CD14-positive monocyte (primary cell): Measurements from ENCODE around the gene SUN3. TPM values are rescaled to one million over a fixed set of nuclear protein-coding genes. Genes with fewer than 3 reads are reported as not detected.
A peak's percentile ranks its signal among the peaks of the same experiment; 100 is the strongest.

ENCODE experiments used
- DNase-seq, 3 donors: peaks; one replicate each; pipeline ENCODE4 v3.0.0-alpha.2; 2011 to 2022
- H2AFZ ChIP-seq: 2 replicates; pipeline ENCODE4 v1.6.0; 2012; ENCODE audit warnings: mild to moderate bottlenecking, low read depth, low read length, inconsistent platforms; ENCODE audit not compliant: insufficient read depth, poor library complexity, severe bottlenecking
- H3K27ac ChIP-seq, 2 donors: 1 replicate in 1 of 2; 2 replicates in 1 of 2; pipeline ENCODE4 v1.5.1; 2012 to 2013; ENCODE audit warnings: low read length in 2 of 2, control low read depth in 1 of 2, inconsistent platforms in 1 of 2, low read depth in 1 of 2, mild to moderate bottlenecking in 1 of 2
- H3K27me3 ChIP-seq, 2 donors: one replicate each; pipeline versions ENCODE4 v1.6.0 to v1.6.1; 2011 to 2013; ENCODE audit warnings: low read length in 2 of 2; ENCODE audit not compliant: control insufficient read depth in 2 of 2, insufficient read depth in 2 of 2
- H3K36me3 ChIP-seq, 2 donors: replicated peaks in 1 of 2; 1 replicate in 1 of 2; 2 replicates in 1 of 2; pipeline versions ENCODE4 v1.5.1 to v1.6.1; 2012 to 2013; ENCODE audit warnings: low read length in 2 of 2, control low read depth in 1 of 2, inconsistent platforms in 1 of 2, mild to moderate bottlenecking in 1 of 2; ENCODE audit not compliant: insufficient read depth in 2 of 2, control insufficient read depth in 1 of 2
- H3K4me1 ChIP-seq, 2 donors: 1 replicate in 1 of 2; 2 replicates in 1 of 2; pipeline versions ENCODE4 v1.5.1 to v1.6.1; 2012 to 2013; ENCODE audit warnings: low read length in 2 of 2, control low read depth in 1 of 2, inconsistent platforms in 1 of 2, mild to moderate bottlenecking in 1 of 2, moderate library complexity in 1 of 2; ENCODE audit not compliant: insufficient read depth in 2 of 2, control insufficient read depth in 1 of 2
- H3K4me2 ChIP-seq: replicated peaks from 2 replicates; pipeline ENCODE3; 2012; ENCODE audit warnings: low read length, moderate library complexity, mild to moderate bottlenecking; ENCODE audit not compliant: poor library complexity, severe bottlenecking; ENCODE audit errors: extremely low read depth
- H3K4me3 ChIP-seq, 3 experiments: fragments of 200-600 bp in 1 of 3; sonication (generic) in 1 of 3; replicated peaks in 1 of 3; 1 replicate in 2 of 3; 2 replicates in 1 of 3; pipeline ENCODE4 v1.5.1; 2011 to 2013; ENCODE audit warnings: low read length in 3 of 3, mild to moderate bottlenecking in 3 of 3, control low read depth in 2 of 3, low read depth in 2 of 3, inconsistent platforms in 1 of 3, moderate library complexity in 1 of 3
- H3K79me2 ChIP-seq: 2 replicates; pipeline ENCODE4 v1.6.0; 2012; ENCODE audit warnings: mild to moderate bottlenecking, control low read depth, inconsistent platforms, low read length, moderate library complexity; ENCODE audit not compliant: insufficient read depth
- H3K9ac ChIP-seq: 2 replicates; pipeline ENCODE4 v1.6.0; 2017; ENCODE audit warnings: low read length, mild to moderate bottlenecking; ENCODE audit not compliant: insufficient read depth, poor library complexity, severe bottlenecking
- H3K9me3 ChIP-seq, 2 donors: replicated peaks in 1 of 2; 1 replicate in 1 of 2; 2 replicates in 1 of 2; pipeline versions ENCODE4 v1.5.1 to v1.6.1; 2012 to 2013; ENCODE audit warnings: low read length in 2 of 2, control low read depth in 1 of 2; ENCODE audit not compliant: control insufficient read depth in 1 of 2, insufficient read depth in 1 of 2
- H4K20me1 ChIP-seq: 2 replicates; pipeline ENCODE4 v1.6.0; 2012; ENCODE audit warnings: mild to moderate bottlenecking, low read length, control low read depth, moderate library complexity; ENCODE audit not compliant: insufficient read depth
- H3K27ac Mint-ChIP-seq, 7 donors: one replicate each; pipeline ENCODE4 v1.8.0; 2020; ENCODE audit warnings: mild to moderate bottlenecking in 7 of 7, mixed read lengths in 7 of 7, moderate library complexity in 6 of 7, inconsistent platforms in 2 of 7
- H3K27me3 Mint-ChIP-seq, 3 donors: one replicate each; pipeline ENCODE4 v1.8.0; 2021 to 2022; ENCODE audit warnings: low read depth in 3 of 3, mild to moderate bottlenecking in 3 of 3, mixed read lengths in 3 of 3, moderate library complexity in 3 of 3, inconsistent platforms in 1 of 3
- H3K36me3 Mint-ChIP-seq, 2 donors: one replicate each; pipeline ENCODE4 v1.8.0; 2020; ENCODE audit warnings: mixed read lengths in 2 of 2, inconsistent platforms in 1 of 2, mild to moderate bottlenecking in 1 of 2
- H3K4me1 Mint-ChIP-seq: one replicate; pipeline ENCODE4 v1.8.0; 2020; ENCODE audit warnings: mild to moderate bottlenecking, mixed read lengths
- H3K4me3 Mint-ChIP-seq, 2 donors: one replicate each; pipeline ENCODE4 v1.8.0; 2020; ENCODE audit warnings: mild to moderate bottlenecking in 2 of 2, mixed read lengths in 2 of 2, moderate library complexity in 1 of 2
- H3K9me3 Mint-ChIP-seq, 7 donors: one replicate each; pipeline ENCODE4 v1.8.0; 2020 to 2022; ENCODE audit warnings: mixed read lengths in 7 of 7, mild to moderate bottlenecking in 6 of 7, moderate library complexity in 6 of 7, inconsistent platforms in 2 of 7
- CTCF ChIP-seq: fragments of 200-600 bp; IDR thresholded peaks from one replicate; pipeline ENCODE4 v1.8.0; 2022; ENCODE audit warnings: antibody characterized with exemption, mild to moderate bottlenecking
- WGBS: methylation state at CpG from one replicate; pipeline ENCODE4 v1.1.5; 2013; ENCODE audit warnings: missing lambda C conversion rate; ENCODE audit not compliant: insufficient coverage; 5-methylcytosine and 5-hydroxymethylcytosine counted together
- intact Hi-C, 2 donors: fragments of 100-400 bp; cut with micrococcal nuclease; formaldehyde crosslinking; loops; one replicate each; pipeline versions ENCODE4 v1.15.0 to v1.15.1; 2023
- polyA plus RNA-seq, 3 donors: library from polyadenylated mRNA; depleted of rRNA in 1 of 3; unstranded in 2 of 3; stranded (reverse) in 1 of 3; fragments of 300-500 nt in 2 of 3; fragments of >200 nt in 1 of 3; fragmentation: Illumina TruSeq in 2 of 3; gene quantifications; 1 replicate in 2 of 3; 2 replicates in 1 of 3; pipeline ENCODE4 v1.2.3, GENCODE V29; 2012 to 2021

The SUN3 gene
- polyA plus RNA-seq, 3 donors: not detected

- no peak for DNase-seq
- peak overlapping the region; percentile 61 for H2AFZ ChIP-seq
- peaks cover 42 to 47% of the 10 kb centered on the region in 2 donors for H3K36me3 ChIP-seq
- peaks cover 42 to 49% of the 10 kb centered on the region in 2 donors for H3K36me3 Mint-ChIP-seq
- peak overlapping the region; percentile 94 to 100 (median 99) for H3K27ac Mint-ChIP-seq
- H3K4me3 Mint-ChIP-seq: peak overlapping the region; percentile 97 to 99
- TF ChIP-seq CTCF: no peak
- H4K20me1 ChIP-seq: no peaks in the 10 kb centered on the region
- peaks cover 0 to 3% (median 0%) of the 10 kb centered on the region in 7 donors for H3K9me3 Mint-ChIP-seq
- WGBS: 24% methylated on average over 3 of the region's 4 CpGs
- intact Hi-C loops: loop anchor here in 1 of 2 donors (5.0 kb wide), 1 partner anchor 109 kb away; the partner anchor contains the start of gene UPP1
- no peaks in the 10 kb centered on the region for H3K9me3 ChIP-seq
- H3K79me2 ChIP-seq: peaks cover 23% of the 10 kb centered on the region
- H3K4me3 ChIP-seq: peak overlapping the region; percentile 73 to 99 (median 80)
- peak overlapping the region; percentile 78 for H3K9ac ChIP-seq
- peak overlapping the region; percentile 89 for H3K4me2 ChIP-seq
- no peaks in the 10 kb centered on the region for H3K27me3 Mint-ChIP-seq
- peaks cover 15 to 17% of the 10 kb centered on the region in 2 donors for H3K4me1 ChIP-seq
- peaks cover 9% of the 10 kb centered on the region for H3K4me1 Mint-ChIP-seq
- peak overlapping the region; percentile 87 to 95 for H3K27ac ChIP-seq
- H3K27me3 ChIP-seq: no peaks in the 10 kb centered on the region
Measured at GRCh38 chr7:47978790-47979144, 50.1 kb downstream of the SUN3 start.

DNA sequence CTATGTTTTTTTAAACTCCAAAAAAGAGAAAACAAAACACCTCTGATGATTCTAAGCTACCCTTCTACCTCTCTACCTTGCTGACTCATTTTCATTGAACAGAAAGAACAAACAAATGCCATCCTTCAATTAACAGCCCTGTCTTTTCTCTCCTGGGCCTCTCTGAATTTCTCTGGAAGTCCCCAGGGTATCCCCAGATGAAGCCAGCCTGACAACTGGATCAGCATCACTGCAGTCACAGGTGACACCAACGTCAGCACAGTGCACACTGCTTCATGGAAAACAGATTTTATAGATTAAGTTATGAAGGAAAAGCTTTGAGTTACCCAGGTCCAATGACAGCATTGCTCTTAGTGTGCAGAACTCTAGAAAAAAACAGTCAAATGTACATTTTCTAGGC lies 55.2 kb downstream of the SUN3 start:
- Mint-ChIP-seq H3K27me3 (peaks cover 0 to 4% (median 1%) of the 10 kb centered on the region in 3 donors), H3K9me3 (peaks cover 0 to 7% (median 4%) of the 10 kb centered on the region in 7 donors), H3K4me1 (peaks cover 34% of the 10 kb centered on the region), H3K4me3 (no peak overlapping the region), H3K27ac (peak overlapping the region in 3 of 7 donors; percentile 3 to 77 (median 3)), H3K36me3 (peaks cover 68 to 74% of the 10 kb centered on the region in 2 donors)
- H3K36me3 ChIP-seq: peaks cover 56 to 69% of the 10 kb centered on the region in 2 donors
- DNase-seq: no peak
- no peaks in the 10 kb centered on the region for H3K9me3 ChIP-seq
- H2AFZ ChIP-seq: no peak overlapping the region
- H4K20me1 ChIP-seq: no peaks in the 10 kb centered on the region
- no peak overlapping the region for H3K4me3 ChIP-seq
- H3K79me2 ChIP-seq: peaks cover 23% of the 10 kb centered on the region
- WGBS: 100% methylated on average over 1 of the region's 1 CpG
- no peaks in the 10 kb centered on the region for H3K27me3 ChIP-seq
- no peak overlapping the region for H3K4me2 ChIP-seq
- peaks cover 29 to 35% of the 10 kb centered on the region in 2 donors for H3K4me1 ChIP-seq
- intact Hi-C loops: no loop called here
- H3K9ac ChIP-seq: no peak overlapping the region
- TF ChIP-seq CTCF: no peak
- H3K27ac ChIP-seq: peak overlapping the region in 1 of 2 donors; percentile 12
